ENCODE measurements around the gene CDKN2B. TPM values are rescaled to one million over a fixed set of nuclear protein-coding genes. Genes with fewer than 3 reads are reported as not detected.

CDKN2B gene
- total and polyA plus RNA-seq, 2 of the 13 experiments (the other 11 are each of a cell fraction or from before 2014, with no cell fraction given): 1.4 to 1.5 TPM

DNA sequence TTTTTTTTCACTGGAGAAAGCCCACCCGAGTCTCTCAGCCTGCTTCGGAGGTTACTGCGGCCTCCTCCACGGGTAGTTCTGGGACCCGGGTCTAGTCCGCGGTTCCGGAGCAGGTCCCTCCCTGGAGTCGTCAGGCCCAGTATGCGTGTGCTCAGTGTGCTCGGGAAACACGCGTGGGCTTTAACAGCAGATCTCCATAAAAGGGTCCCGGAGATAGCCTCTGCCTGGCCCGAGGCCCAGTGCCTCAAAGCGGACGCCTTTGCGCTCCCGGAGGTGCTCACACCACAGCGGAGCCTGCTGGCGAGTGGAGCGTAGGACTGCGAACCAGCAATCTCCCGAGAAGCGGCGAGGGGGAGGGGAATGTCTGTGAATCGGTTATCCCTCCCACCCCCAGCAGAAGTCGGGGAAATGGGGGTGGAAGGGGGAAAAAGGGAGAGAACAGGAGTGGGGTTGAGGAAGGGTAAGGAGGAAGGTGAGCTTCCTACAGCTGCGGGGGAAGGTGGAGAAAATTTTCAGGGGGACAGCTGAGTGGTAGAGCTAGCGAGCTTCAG, 43.6 kb downstream of the CDKN2B start (continued):
- TF ChIP-seq TAF1 (CRISPR knock-in tag; IDR thresholded peaks at IDR 0.05): no peak
- no peak for TF ChIP-seq JARID2 (CRISPR knock-in tag; IDR thresholded peaks at IDR 0.05; ENCODE audit: insufficient replicate concordance)
- TF ChIP-seq, protein P1, sequence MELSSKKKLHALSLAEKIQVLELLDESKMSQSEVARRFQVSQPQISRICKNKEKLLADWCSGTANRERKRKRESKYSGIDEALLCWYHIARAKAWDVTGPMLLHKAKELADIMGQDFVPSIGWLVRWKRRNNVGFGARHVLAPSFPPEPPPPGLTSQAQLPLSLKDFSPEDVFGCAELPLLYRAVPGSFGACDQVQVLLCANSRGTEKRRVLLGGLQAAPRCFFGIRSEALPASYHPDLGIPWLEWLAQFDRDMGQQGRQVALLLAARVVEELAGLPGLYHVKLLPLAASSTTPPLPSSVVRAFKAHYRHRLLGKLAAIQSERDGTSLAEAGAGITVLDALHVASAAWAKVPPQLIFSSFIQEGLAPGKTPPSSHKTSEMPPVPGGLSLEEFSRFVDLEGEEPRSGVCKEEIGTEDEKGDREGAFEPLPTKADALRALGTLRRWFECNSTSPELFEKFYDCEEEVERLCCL (CRISPR knock-in tag; IDR thresholded peaks at IDR 0.05; ENCODE audit: borderline replicate concordance): no peak
- no peak for TF ChIP-seq ZNF17 (CRISPR knock-in tag; IDR thresholded peaks at IDR 0.05)
- TF ChIP-seq HOXD1 (CRISPR knock-in tag; IDR thresholded peaks at IDR 0.05): no peak
- no peak for TF ChIP-seq ZBTB21 (CRISPR knock-in tag; IDR thresholded peaks at IDR 0.05)
- TF ChIP-seq ELF3 (CRISPR knock-in tag; IDR thresholded peaks at IDR 0.05): no peak
- no peak for TF ChIP-seq LCORL (IDR thresholded peaks at IDR 0.05)
- 0 out of 2 replicates have a peak, but pooled peaks have one; percentile 43 for TF ChIP-seq LCORL (CRISPR knock-in tag; IDR thresholded peaks at IDR 0.05)
- TF ChIP-seq, protein P2, sequence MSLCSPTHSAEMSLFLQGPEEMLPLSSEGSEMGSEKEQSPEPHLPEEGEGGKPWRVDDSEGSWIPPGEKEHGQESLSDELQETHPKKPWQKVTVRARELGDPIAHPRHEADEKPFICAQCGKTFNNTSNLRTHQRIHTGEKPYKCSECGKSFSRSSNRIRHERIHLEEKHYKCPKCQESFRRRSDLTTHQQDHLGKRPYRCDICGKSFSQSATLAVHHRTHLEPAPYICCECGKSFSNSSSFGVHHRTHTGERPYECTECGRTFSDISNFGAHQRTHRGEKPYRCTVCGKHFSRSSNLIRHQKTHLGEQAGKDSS (CRISPR knock-in tag; IDR thresholded peaks at IDR 0.05; ENCODE audit: borderline replicate concordance, low read depth): no peak
- TF ChIP-seq ZNF713 (CRISPR knock-in tag; IDR thresholded peaks at IDR 0.05): no peak
- no peak for TF ChIP-seq MAFK (conservative IDR thresholded peaks at IDR 0.05 in 1 of 2, IDR thresholded peaks at IDR 0.05 in 1 of 2; ENCODE audit: low read length in 2 of 2)
- TF ChIP-seq ZNF564 (CRISPR knock-in tag; IDR thresholded peaks at IDR 0.05): no peak
- TF ChIP-seq, protein P3, sequence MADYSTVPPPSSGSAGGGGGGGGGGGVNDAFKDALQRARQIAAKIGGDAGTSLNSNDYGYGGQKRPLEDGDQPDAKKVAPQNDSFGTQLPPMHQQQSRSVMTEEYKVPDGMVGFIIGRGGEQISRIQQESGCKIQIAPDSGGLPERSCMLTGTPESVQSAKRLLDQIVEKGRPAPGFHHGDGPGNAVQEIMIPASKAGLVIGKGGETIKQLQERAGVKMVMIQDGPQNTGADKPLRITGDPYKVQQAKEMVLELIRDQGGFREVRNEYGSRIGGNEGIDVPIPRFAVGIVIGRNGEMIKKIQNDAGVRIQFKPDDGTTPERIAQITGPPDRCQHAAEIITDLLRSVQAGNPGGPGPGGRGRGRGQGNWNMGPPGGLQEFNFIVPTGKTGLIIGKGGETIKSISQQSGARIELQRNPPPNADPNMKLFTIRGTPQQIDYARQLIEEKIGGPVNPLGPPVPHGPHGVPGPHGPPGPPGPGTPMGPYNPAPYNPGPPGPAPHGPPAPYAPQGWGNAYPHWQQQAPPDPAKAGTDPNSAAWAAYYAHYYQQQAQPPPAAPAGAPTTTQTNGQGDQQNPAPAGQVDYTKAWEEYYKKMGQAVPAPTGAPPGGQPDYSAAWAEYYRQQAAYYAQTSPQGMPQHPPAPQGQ (CRISPR knock-in tag; IDR thresholded peaks at IDR 0.05; ENCODE audit: borderline replicate concordance): no peak
- no peak for TF ChIP-seq ZSCAN29 (CRISPR knock-in tag; conservative IDR thresholded peaks at IDR 0.05)
- TF ChIP-seq ZNF263 (CRISPR knock-in tag; IDR thresholded peaks at IDR 0.05): no peak
- TF ChIP-seq SYNCRIP (IDR thresholded peaks at IDR 0.05; ENCODE audit: insufficient read depth, low read depth, low read length): no peak
- TF ChIP-seq ELF4 (CRISPR knock-in tag; IDR thresholded peaks at IDR 0.05; ENCODE audit: borderline replicate concordance): no peak
- TF ChIP-seq ZNF121 (CRISPR knock-in tag; IDR thresholded peaks at IDR 0.05): no peak
- TF ChIP-seq BORCS8-MEF2B (CRISPR knock-in tag; IDR thresholded peaks at IDR 0.05): peak; percentile 43
- TF ChIP-seq, protein P4, sequence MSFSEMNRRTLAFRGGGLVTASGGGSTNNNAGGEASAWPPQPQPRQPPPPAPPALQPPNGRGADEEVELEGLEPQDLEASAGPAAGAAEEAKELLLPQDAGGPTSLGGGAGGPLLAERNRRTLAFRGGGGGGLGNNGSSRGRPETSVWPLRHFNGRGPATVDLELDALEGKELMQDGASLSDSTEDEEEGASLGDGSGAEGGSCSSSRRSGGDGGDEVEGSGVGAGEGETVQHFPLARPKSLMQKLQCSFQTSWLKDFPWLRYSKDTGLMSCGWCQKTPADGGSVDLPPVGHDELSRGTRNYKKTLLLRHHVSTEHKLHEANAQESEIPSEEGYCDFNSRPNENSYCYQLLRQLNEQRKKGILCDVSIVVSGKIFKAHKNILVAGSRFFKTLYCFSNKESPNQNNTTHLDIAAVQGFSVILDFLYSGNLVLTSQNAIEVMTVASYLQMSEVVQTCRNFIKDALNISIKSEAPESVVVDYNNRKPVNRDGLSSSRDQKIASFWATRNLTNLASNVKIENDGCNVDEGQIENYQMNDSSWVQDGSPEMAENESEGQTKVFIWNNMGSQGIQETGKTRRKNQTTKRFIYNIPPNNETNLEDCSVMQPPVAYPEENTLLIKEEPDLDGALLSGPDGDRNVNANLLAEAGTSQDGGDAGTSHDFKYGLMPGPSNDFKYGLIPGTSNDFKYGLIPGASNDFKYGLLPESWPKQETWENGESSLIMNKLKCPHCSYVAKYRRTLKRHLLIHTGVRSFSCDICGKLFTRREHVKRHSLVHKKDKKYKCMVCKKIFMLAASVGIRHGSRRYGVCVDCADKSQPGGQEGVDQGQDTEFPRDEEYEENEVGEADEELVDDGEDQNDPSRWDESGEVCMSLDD (CRISPR knock-in tag; IDR thresholded peaks at IDR 0.05; ENCODE audit: borderline replicate concordance): no peak
- TF ChIP-seq CBX1 (IDR thresholded peaks at IDR 0.05; ENCODE audit: low read depth): no peak
